GM10847 (cell line): ENCODE measurements around the gene MUC3A.

Source experiments
- POLR2A ChIP-seq: IDR thresholded peaks from 2 replicates; pipeline ENCODE4 v1.6.1; 2011; ENCODE audit not compliant: insufficient read length; ENCODE audit errors: extremely low read depth

The MUC3A gene, protein sequence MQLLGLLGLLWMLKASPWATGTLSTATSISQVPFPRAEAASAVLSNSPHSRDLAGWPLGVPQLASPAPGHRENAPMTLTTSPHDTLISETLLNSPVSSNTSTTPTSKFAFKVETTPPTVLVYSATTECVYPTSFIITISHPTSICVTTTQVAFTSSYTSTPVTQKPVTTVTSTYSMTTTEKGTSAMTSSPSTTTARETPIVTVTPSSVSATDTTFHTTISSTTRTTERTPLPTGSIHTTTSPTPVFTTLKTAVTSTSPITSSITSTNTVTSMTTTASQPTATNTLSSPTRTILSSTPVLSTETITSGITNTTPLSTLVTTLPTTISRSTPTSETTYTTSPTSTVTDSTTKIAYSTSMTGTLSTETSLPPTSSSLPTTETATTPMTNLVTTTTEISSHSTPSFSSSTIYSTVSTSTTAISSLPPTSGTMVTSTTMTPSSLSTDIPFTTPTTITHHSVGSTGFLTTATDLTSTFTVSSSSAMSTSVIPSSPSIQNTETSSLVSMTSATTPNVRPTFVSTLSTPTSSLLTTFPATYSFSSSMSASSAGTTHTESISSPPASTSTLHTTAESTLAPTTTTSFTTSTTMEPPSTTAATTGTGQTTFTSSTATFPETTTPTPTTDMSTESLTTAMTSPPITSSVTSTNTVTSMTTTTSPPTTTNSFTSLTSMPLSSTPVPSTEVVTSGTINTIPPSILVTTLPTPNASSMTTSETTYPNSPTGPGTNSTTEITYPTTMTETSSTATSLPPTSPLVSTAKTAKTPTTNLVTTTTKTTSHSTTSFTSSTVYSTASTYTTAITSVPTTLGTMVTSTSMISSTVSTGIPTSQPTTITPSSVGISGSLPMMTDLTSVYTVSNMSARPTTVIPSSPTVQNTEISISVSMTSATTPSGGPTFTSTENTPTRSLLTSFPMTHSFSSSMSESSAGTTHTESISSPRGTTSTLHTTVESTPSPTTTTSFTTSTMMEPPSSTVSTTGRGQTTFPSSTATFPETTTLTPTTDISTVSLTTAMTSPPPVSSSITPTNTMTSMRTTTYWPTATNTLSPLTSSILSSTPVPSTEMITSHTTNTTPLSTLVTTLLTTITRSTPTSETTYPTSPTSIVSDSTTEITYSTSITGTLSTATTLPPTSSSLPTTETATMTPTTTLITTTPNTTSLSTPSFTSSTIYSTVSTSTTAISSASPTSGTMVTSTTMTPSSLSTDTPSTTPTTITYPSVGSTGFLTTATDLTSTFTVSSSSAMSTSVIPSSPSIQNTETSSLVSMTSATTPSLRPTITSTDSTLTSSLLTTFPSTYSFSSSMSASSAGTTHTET (N-terminal part only)

DNA sequence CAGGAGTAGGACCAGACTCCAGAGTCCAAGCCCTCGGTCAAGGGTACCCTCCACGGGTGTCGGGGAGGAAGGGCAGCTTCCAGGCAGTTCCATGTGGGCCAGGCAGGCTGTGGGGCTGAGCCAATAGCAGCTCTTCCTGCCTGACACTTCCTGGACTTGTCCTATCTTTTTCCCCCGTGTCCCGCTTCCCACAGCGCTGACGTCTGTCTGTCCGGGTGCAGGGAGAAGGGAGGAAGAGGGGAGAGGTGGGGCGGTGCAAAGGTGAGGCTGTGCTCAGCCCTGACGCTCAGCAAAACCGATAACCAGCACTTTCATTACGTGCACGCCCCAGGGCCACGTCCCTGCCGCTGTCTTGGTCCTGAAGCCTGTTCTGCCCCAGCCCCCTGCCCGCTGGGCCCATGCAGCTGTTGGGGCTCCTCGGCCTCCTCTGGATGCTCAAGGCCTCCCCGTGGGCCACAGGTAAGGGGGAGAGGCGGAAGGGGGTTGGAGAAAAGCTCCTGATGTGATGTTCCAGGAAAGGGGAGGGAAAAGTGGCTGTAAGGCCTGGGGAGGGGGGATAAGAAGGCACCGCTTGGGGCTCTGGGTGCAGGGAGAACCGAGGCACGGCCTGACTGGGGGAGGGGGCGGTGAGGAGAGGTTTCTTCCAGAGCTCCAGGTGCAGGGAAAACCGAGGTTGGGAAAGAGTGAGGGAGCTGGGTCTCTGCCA is at the start of gene MUC3A:
Gene MUC3A, plus strand, starts transcription at position 308 of the 706 bp plus-strand sequence. Its CDS starts 91 bp downstream, at position 399.
- TF ChIP-seq POLR2A: no peak

DNA sequence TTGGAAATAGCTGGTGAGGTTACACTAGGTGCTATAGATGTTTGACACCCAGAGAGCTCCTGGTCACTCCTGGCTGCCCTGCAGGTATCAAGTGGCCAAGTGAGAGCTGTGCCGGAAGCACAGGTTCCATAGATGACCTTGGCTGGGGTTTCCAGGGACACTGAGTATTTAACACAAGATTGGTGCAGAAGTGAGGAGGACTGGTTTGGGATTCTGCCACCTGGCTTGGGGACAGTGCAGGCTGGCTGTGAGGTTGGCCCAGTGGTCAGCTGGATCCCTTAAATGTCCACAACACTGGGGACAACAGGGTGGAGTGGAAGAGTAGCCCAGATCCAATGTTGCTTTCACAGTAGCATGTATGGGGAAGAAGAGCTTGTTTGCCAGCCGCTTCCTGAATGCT is 48.4 kb upstream of the MUC3A start:
- no peak for TF ChIP-seq POLR2A

DNA sequence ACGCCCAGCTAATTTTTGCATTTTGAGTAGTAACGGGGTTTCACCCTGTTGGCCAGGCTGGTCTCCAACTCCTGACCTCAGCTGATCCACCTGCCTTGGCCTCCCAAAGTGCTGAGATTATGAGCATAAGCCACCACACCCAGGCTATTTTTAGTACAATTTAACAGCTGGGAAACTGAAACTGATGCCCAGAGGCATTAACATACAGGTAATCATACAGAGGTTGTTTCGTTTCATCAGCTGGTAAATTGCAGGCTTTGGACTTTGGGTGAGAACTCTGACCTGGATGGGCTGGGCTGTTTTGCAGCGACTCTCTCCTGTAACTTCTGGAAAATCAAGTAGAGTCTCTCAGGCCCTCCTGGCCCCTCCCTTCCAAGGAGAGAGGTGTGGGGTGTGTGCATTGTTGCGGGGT is 47.4 kb upstream of the MUC3A start:
- no peak for TF ChIP-seq POLR2A

DNA sequence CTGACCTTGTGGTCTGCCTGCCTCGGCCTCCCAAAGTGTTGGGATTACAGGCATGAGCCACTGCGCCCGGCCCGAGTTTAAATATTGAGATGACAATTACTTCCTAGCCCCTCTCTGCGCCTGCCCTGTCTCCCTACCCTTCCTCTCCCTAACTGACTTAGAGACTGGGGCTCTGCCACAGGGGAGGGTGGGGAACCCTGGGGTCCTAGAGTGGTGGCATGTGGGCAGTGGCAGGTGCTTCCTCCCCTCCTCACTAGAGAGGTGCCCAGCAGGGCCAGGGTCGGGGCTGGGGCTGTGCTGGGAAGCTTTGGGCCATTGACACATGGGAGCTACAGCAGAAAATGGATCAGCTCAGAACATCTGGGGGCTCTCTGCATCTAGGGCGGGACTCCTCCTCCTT is 46.7 kb upstream of the MUC3A start:
- no peak for TF ChIP-seq POLR2A

DNA sequence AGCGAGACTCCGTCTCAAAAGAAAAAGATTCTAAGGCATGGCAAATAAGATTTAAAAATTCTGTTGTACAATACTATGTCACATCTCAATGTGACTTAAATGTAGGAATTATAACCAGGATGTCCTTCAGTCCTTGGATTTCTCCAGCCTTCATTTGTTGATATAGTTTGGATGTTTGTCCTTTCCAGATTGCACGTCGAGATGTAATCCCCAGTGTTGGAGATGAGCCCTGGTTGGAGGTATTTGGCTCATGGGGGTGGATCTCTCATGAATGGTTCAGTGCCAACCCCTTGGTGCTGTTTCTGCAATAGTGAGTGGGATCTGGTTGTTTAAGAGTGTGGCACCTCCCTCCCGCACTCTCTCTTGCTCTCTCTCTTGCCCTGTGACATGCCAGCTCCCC is 40.8 kb upstream of the MUC3A start:
- TF ChIP-seq POLR2A: no peak

DNA sequence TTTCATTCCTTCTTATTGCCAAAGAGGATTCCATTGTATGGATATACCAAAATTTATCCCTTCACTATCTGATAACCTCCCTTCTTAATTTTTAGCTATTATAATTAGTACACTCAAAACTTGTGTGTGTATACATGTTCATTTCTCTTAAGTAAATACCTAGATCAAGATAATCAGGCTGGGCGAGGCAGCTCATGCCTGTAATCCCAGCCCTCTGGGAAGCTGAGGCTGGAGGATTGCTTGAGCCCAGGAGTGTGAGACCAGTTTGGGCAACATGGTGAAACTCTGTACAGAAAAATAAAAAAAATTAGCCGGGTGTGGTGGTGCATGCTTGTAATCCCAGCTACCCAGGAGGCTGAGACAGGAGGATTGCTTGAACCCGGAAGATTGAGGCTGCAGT is 37.9 kb upstream of the MUC3A start:
- TF ChIP-seq POLR2A: no peak

DNA sequence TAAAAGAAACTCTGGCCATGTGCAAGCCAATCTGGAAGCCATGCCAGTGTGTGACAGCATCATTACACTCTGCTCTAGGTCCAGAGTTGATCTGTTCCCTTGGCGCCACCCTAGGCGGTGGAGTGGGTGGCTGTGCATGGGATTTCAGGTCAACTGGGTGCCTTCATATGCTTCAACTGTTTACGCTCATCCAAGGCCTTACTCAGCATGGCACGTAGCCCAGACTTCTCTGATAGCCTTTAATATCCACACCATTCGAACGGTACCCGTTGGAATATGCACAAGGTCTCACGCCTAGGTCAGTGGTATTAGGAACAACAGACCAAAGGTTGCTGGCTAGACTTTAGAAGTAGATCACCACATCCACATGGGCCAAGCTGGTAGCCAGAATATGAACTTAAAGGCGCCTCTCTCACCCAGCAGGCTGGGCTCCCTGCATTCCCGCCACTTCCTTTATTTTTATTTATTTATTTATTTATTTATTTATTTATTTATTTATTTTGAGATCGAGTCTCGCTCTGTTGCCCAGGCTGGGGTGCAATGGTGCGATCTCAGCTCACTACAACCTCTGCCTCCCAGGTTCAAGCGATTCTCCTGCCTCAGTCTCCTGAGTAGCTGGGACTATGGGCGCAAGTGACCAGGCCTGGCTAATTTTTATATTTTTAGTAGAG is 35.0 kb upstream of the MUC3A start:
- TF ChIP-seq POLR2A: no peak

DNA sequence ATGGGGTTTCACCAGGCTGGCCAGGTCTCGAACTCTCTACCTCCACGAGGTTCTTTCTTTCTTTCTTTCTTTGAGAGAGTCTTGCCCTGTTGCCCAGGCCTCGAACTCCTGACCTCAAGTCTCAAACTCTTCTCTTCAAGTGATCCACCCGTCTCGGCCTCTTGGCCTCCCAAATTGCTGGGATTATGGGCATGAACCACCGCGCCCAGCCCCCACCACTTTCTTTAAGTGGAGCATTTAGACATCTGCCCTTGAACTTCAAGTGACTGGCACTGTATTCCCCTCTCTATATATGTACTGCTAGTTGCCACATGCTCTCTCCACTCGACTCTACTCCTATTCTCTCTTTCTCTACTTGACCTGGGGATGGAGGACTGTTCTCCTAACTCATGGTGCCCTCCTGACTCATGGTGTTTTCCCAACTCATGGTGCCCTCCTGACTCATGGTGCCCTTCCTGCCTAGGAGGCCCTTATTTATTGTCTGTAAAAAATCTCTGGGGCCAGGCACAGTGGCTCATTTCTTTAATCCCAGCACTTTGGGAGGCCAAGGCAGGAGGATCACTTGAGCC is 34.4 kb upstream of the MUC3A start:
- TF ChIP-seq POLR2A: no peak

DNA sequence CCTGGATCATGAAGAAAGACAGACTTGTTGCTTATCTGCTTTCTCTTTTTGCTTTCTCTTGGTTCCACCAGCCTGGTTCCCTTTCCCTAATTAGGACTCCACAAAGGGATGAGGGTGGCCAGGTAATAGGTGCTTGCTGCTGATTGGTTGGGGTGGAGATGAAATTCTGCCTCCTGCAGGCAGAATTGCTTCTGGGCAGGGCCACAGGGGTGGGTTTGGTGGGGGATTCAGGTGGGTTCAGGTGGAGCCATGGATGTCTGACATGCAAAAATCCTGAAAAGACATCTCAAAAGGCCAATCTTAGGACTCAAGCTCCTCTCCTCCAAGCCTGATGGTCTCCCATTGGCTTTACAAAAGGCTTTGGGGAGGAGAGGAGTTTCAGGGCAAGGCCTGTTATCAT is 28.3 kb upstream of the MUC3A start:
- no peak for TF ChIP-seq POLR2A

DNA sequence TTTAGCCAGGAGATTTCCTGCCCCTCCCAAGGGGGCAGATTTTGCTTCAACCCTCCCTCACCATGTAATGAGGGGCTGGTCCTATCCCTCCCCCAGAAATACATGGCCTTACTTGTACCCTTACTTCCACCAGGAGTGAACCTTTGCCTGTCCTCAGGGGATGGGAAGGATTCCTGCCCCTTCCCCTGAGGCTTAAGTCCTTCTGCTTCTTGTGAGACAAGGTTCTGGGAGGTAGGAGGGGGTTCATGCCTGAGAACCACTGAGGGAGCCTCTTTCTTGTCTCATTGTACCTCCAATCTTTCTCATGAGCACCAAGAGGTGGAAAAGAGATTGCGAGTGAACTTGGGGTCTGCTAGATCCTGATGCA is 19.5 kb upstream of the MUC3A start:
- no peak for TF ChIP-seq POLR2A

DNA sequence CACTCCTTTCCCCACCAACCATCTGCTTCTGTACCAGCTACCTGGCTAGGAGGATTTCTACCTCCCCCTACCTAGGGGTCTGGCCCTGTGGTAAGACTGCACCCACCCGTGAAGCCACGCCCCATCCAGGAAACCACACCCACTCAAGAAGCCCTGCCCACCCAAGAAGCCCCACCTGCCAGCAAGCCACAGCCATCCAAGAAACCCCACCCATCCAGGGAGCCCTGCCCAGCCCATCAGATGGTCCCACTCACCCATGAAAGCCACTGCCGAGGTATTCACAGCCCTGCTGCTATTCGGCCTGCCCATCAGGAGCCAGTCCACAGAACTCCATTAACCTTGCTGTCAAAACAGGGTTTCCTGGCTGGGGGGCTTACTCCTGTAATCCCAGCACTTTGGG is 15.6 kb upstream of the MUC3A start:
- TF ChIP-seq POLR2A: no peak

DNA sequence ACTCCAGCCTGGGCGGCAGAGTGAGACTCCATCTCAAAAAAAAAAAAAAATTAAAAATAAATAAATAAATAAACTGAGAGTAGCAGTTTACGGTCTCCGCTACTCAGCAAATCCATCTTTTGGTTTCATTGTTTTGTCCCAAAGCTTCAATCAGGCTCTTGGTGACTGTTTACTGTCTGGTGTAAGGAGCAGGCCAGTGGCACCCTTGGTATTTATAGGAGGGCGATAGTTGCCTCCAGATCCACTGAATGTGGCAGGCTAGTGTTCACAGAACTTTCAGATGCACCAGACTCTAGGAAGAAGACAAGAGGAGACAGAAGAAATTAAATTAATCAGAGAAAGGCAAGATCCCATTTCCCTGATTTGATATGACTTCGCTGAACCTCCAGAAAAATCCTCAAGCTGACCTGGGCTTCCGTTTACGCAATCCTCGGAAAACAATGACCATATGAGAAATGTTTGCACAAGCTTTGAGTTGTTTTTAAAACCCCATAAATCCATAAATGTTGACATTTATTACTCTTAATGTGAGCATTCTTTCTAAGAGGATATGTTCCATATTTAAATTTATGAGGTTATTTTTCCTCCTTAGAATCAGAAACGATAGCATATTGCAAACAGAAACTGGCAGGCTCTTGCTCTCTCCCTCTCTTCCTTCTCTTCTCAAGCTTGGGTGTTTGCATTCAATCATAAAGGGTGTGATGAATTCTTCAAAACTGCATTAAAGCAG is 7.1 kb upstream of the MUC3A start:
- no peak for TF ChIP-seq POLR2A

DNA sequence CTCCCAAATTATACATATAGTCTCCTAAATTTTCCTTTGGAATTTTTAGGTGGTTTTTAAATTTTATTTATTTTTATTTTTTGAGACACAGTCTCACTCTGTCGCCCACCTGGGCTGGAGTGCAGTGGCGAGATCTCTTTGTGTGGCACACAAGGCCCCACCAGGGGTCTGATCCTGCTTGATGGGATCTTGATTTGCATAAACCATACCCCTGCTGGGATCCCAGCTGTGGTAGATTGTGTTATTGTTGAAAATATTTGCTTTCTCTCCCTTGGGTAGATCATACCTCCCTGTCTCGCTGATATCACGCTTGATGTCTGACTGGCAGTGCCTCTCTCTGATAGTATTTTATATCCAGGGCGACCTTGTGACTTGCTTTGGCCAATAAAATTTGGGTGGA is 5.6 kb upstream of the MUC3A start:
- no peak for TF ChIP-seq POLR2A
